CD4-positive, alpha-beta T cell treated with Interferon gamma for 1 hour (primary cell): ENCODE data around the gene ANKS1A.
"Not testable (repeated sequence)": the region's sequence is repeated elsewhere in the genome, so short reads cannot be mapped to it uniquely, and the experiment has no call there.

Source experiments
- DNase-seq: peaks from one replicate; pipeline ENCODE4 v3.0.0-alpha.2; 2020

ANKS1A gene

GRCh38 chr6:35001349-35001748 lies 112.3 kb downstream of the ANKS1A start:
- DNase-seq: not testable (repeated sequence)

DNA sequence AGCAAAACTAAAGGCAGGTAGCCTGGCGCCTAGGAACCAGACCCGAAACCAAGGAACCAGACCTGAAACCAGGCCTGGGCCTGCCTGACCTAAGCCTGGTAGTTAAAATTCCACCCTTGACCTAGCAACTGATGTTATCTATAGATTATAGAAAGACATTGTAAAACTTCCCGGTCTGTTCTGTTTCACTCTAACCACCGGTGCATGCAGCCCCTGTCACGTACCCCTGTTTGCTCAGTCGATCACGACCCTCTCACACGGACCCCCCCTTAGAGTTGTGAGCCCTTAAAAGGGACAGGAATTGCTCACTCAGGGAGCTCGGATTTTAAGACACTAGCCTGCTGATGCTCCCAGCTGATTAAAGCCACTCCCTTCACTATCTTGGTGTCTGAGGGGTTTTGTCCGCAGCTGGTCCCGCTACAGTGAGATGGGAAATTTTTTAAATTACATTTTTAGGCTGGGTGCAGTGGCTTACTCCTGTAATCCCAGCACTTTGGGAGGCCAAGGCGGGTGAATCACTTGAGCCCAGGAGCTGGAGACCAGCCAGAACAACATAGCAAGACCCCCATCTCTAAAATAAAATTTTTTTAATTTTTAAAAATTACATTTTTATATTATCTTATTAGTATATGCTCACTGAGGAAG lies 115.0 kb downstream of the ANKS1A start:
- DNase-seq: not testable (repeated sequence)

GRCh38 chr6:35007016-35007415 lies 118.0 kb downstream of the ANKS1A start:
- DNase-seq: no peak

DNA sequence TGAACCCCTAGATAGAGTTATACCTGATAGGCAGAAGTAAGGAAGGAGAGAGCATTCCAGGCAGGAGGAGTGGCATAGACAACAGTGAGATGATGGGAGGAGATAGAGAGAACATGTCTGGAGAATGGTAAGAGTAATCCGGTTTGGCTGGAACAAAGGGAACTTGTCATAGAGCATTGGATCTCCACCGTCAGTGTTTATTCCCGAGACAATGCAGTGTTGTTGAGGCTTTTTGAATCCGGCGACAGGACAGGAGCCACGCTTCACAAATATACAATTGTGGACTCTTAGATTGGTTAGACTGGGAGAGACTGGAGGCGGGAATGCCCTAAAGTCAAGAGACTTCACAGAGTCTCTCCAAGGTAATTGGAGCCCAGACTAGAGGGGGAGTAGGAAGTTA lies 119.8 kb downstream of the ANKS1A start:
- no peak for DNase-seq

DNA sequence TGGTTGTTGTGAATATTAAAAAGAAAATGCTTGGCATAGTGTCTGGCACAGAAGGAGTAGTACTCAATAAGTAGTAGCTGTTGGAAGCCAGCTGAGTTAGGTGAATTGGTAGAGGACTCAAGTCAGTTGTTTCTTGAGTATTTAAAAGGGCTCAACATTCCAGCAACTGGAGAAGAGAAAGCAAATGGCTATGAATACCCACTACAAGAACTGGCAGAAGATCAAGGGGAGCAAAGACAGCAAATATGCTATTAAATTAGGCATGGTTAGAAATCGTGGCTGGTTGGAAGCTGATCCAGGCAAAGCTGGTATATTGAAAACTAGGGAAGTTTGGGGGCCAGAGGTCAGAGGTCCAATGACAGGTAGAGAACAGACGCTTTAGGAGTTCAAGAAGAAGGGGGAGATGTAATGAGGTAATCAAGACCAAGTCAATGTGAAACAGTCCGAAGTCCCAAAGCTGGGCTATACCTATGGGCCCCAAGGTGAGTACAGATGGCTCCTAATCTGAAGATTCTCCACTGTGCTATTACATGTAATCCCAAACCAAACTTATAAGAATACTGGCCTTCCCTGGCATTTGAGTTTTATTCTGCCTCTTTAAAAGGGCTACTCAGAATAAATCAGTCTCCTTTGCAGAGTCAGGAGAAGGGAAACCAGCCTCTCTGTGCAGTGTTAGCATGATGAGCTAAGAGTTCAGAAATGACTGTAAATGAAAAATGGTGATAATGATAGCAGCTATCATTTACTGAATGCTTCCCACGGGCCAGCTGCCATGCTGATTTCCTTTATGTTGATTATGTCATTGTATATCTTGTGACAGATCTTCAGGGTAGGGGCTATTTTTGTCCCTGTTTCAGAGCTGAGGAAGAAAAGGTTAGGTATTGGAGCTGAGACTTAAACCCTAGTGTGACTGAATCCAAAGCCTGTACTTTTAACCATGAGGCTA lies 122.3 kb downstream of the ANKS1A start:
- DNase-seq: no peak

DNA sequence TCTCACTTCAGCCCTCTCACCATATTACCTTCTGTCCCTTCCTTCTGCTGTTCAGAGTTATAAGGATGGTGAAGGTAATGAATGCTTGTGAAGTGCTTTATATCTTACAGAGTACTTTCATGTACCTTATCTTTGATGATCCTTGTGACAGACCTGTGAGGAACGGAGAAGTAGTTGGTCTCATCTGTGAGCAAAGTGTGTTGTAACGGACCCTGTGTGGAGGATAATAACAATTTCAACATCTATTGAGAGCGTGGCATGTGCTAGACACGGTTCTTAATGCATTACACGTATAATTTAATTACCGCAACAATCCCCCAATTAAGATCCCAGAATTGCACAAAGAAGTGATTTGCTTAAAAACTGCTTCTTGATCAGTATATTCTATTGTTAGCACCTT lies 124.6 kb downstream of the ANKS1A start:
- no peak for DNase-seq

GRCh38 chr6:35014341-35014740 lies 125.3 kb downstream of the ANKS1A start:
- no peak for DNase-seq

DNA sequence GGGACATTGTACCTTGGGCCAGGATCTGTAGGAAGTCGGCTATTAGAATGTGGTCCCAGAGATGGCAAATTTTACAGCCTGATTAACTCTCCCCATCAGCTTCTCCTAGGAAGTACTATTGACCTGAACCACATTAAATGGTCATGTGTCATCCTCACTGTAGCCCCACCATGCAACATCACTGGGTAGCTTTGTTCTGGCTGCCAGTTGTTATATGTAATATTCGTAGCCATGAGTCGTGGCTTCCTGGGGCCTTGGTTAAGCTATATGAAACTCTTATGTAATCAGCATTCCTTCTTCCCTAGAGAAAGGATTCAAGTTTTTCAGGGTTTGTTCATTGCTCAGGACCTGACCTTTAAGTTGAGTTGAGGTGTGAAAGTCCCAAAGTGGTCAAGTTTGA lies 125.7 kb downstream of the ANKS1A start:
- DNase-seq: no peak

DNA sequence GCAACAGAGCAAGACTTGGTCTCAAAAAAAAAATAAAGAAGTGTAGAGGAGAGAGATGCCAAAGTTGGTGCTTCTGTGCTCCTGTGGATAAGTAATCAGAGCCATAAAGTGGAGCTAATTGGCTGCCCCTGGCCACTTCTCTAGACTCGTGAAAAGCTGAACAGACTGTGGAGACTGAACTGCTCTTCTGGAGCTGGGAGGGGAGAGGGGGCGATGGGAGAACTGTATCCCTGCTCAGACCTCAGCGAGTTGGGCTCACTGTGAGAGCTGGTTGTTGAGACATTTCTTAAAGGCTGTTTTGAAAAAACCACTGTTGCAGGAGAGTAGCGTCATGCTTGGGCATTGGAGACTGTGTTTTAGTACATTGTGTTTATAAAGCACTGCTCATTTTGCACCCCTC lies 126.4 kb downstream of the ANKS1A start:
- DNase-seq: no peak

DNA sequence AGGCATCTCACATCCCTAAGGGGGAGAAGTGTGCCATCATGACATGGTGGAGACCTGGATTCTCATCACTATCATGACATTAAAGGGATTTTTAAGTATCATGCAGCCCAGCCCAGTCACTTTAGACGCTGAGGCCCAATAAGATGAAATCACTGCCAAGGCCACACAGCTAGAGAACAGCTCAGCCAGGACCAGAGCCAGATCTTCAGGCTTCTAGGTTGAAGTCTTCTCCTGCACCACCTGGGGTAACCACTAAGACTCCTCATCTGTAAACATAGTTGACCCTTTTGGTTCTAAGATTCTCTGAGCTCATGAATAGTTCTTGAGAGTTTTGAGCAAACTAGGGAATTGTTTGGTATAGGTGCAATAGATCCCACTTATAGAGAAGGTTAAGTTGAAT lies 126.9 kb downstream of the ANKS1A start:
- DNase-seq: no peak

- no peak for DNase-seq
These were observed 127.7 kb downstream of the ANKS1A start for GRCh38 chr6:35016502-35017321.

DNA sequence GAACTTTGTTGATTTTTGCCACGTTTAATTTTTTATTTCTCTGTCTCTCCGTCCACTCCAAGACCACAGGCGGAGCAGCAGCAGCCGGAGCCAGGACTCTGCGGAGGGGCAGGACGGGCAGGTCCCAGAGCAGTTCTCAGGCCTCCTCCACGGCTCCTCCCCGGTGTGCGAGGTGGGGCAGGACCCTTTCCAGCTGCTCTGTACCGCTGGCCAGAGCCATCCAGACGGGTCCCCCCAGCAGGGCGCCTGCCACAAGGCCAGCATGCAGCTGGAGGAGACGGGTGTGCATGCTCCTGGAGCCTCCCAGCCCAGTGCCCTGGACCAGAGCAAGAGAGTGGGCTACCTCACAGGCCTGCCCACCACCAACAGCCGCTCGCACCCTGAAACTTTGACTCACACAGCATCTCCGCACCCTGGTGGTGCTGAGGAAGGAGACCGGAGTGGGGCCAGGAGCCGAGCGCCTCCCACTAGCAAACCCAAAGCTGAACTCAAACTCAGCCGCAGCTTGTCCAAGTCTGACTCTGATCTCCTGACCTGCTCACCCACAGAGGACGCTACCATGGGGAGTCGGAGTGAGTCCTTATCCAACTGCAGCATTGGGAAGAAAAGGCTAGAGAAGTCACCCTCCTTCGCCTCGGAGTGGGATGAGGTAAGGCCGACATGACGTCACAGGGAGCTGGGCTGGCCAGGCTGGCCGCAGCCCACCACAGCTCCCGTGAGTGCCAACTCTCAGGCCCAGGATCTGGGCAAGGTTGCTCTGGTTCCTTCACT lies 128.5 kb downstream of the ANKS1A start:
- DNase-seq: no peak

- DNase-seq: no peak
These were observed 129.1 kb downstream of the ANKS1A start for GRCh38 chr6:35018182-35018519.

DNA sequence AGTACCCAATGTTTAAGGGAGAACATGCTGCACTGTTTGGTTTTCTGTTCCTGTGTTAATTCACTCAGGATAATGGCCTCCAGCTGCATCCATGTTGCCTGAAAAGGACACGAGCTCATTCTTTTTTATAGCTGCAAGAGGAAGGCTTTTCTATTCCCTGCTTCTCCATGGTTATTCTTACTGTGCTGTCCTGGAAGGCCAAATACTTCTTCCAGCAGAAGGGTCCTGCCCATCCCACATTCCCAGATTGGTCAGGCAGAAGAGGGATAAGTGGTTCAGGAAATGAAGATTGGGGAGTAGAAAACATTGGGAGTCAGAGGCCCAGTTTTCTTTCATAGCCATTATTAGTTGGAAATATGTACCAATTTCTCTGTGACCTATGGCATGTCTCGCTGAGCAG lies 129.7 kb downstream of the ANKS1A start:
- no peak for DNase-seq

GRCh38 chr6:35019171-35019570 lies 130.1 kb downstream of the ANKS1A start:
- no peak for DNase-seq

GRCh38 chr6:35019831-35020230 lies 130.8 kb downstream of the ANKS1A start:
- no peak for DNase-seq

GRCh38 chr6:35021004-35021403 lies 131.9 kb downstream of the ANKS1A start:
- no peak for DNase-seq

GRCh38 chr6:35023091-35024000 lies 134.3 kb downstream of the ANKS1A start:
- DNase-seq: no peak

GRCh38 chr6:35024551-35025054 lies 135.5 kb downstream of the ANKS1A start:
- DNase-seq: no peak

GRCh38 chr6:35025232-35026188 lies 136.5 kb downstream of the ANKS1A start:
- no peak for DNase-seq
